Epithelial cell of proximal tubule (primary cell): ENCODE measurements around the gene MROH7. TPM values are rescaled to one million over a fixed set of nuclear protein-coding genes. Genes with fewer than 3 reads are reported as not detected.

Source experiments
- DNase-seq: peaks from one replicate; pipeline ENCODE4 v3.0.0-alpha.2; 2011; ENCODE audit warnings: low read depth
- H3K4me3 ChIP-seq: 2 replicates; pipeline ENCODE4 v1.5.1; 2011; ENCODE audit warnings: low read depth, mild to moderate bottlenecking, low read length
- CTCF ChIP-seq: conservative IDR thresholded peaks from 2 replicates; pipeline ENCODE4 v1.5.1; 2012; ENCODE audit warnings: low read depth, mild to moderate bottlenecking, low read length
- total RNA-seq: library from RNA; depleted of rRNA; stranded (reverse); fragments of >200 nt; gene quantifications from 2 replicates; pipeline ENCODE4 v1.2.3, GENCODE V29; 2015

Gene MROH7
- total RNA-seq, 1 donor from 2014 or later: not detected

GRCh38 chr1:54652168-54652567, 10.6 kb downstream of the MROH7 start:
- no peak for DNase-seq
- TF ChIP-seq CTCF: no peak
- H3K4me3 ChIP-seq: no peak overlapping the region

GRCh38 chr1:54653036-54653435, 11.4 kb downstream of the MROH7 start:
- H3K4me3 ChIP-seq: no peak overlapping the region
- no peak for DNase-seq
- no peak for TF ChIP-seq CTCF

DNA sequence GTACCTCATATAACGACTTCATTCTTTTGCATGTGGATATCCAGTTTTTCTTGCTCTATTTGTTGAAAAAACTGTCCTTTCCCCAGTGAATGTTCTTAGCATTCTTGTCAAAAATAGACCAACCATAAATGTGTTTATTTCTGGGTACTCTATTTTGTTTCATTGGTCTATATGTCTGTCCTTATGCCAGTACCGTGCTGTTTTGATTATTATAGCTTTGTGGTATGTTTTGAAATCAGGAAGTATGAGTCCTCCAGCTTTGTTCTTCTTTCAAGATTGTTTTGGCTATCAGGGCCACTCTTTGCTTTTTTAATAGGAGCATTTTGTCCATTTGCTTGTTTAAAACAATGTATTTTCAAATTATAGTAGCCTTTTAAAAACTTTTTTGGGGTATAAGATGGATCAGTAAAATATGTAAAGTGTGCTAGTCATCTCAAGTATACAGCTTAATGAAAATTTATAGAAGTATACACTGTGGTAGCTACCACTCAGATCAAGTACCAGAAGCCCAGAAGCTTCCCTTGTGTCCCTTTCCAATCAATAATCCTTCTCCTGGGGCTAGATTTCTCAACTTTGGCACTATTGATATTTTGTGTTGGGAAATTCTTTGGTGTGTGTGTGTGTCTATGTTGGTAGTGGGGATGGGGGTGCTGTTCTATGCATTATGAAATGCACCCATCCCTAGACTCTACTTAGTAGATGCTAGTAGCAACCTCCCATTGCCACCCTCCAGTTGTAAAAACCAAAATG, 16.8 kb downstream of the MROH7 start:
- no peak for TF ChIP-seq CTCF
- DNase-seq: no peak
- H3K4me3 ChIP-seq: no peak overlapping the region

DNA sequence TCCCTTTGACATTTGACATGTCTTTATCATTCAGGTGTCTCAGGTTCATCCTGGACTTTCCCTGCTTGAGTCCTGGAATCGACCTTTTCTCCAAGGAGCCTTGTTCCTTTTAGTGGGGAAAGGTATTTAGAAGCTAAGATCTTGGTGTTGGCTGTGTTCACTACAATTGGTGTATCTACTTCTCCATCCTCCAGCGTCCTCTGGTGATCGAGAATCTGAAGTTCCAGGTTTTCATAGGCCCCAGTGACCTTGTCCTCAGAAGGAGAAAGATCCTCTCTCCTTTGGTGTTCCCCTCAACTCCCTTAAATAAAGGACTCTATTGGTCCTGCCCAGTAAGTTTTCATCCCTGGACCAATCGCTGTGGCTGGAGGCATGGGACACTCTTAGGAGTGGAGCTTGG, 22.1 kb downstream of the MROH7 start:
- peak; percentile 14 for TF ChIP-seq CTCF
- no peak for DNase-seq
- no peak overlapping the region for H3K4me3 ChIP-seq

- H3K4me3 ChIP-seq: no peak overlapping the region
- no peak for DNase-seq
- no peak for TF ChIP-seq CTCF
Observed at GRCh38 chr1:54664364-54664763, 22.8 kb downstream of the MROH7 start.

GRCh38 chr1:54665852-54666251, 24.3 kb downstream of the MROH7 start:
- H3K4me3 ChIP-seq: no peak overlapping the region
- no peak for DNase-seq
- no peak for TF ChIP-seq CTCF

- no peak overlapping the region for H3K4me3 ChIP-seq
- no peak for DNase-seq
- TF ChIP-seq CTCF: no peak
Observed at GRCh38 chr1:54666333-54666732, 24.7 kb downstream of the MROH7 start.
